Measurements from ENCODE around the gene FMNL2. TPM values are rescaled to one million over a fixed set of nuclear protein-coding genes. Genes with fewer than 3 reads are reported as not detected.

Gene FMNL2
- total and polyA plus RNA-seq, 2 of the 4 experiments (the other 2 are of a cell fraction) = 10.9 to 11.4 TPM

GRCh38 chr2:152396051-152396511 lies 61.1 kb downstream of the FMNL2 start:
- no peak overlapping the region for H2BK5ac ChIP-seq (ENCODE audit: low read depth, low read length, poor library complexity, severe bottlenecking)
- peak overlapping the region; percentile 10; the same call in 1 of the 2 replicates for H3K14ac ChIP-seq (replicated peaks; ENCODE audit: low read depth, low read length)
- H3K23ac ChIP-seq (ENCODE audit: low read depth, low read length) = no peak overlapping the region
- H3K18ac ChIP-seq (ENCODE audit: low read depth, low read length) = peak overlapping the region; percentile 16; the same call in 1 of the 2 replicates
- no TSS peak for BruUV-seq (replicated peaks)
- H3K4ac ChIP-seq (ENCODE audit: low read depth, low read length) = no peak overlapping the region
- POLR2A ChIA-PET (ENCODE audit: unreplicated experiment) = no interaction called here
- peak overlapping the region; percentile 64; the same call in 1 of the 2 replicates for H2BK20ac ChIP-seq (ENCODE audit: low read depth, low read length)
- no peak; the same call in 1 of the 2 replicates for ATAC-seq (ENCODE audit: low read depth)
- DNase-seq = peak; percentile 12
- WGBS, 2 experiments (ENCODE audit: extremely low coverage in 2 of 2, insufficient read length in 1 of 2) = no CpG with 5 or more reads among the region's 4 CpGs
- no peak overlapping the region for H2BK120ac ChIP-seq (ENCODE audit: low read depth, low read length)
- TF ChIP-seq FOS (IDR thresholded peaks at IDR 0.05; ENCODE audit: low read depth, low read length) (no peak), CEBPB (IDR thresholded peaks at IDR 0.05; ENCODE audit: low read depth, low read length) (no peak)
- H4K20me1 ChIP-seq (ENCODE audit: insufficient read depth, low read length) = no peaks in the 10 kb centered on the region
- 0 out of 2 replicates have a peak overlapping the region, but pooled peaks have one; percentile 31 for H4K5ac ChIP-seq (ENCODE audit: low read depth, low read length)
- no peak overlapping the region for H3K56ac ChIP-seq (ENCODE audit: extremely low read depth, insufficient read depth, low read length)
- no peak overlapping the region for H4K8ac ChIP-seq (ENCODE audit: low read depth in 2 of 2, low read length in 2 of 2)
- no peak overlapping the region for H2AFZ ChIP-seq (replicated peaks; ENCODE audit: low read length, poor library complexity)
- H3K79me1 ChIP-seq (ENCODE audit: low read depth in 1 of 2, low read length in 2 of 2) = peaks cover 21% of the 10 kb centered on the region in 2 experiments; a peak in 3 of 4 replicates
- peak overlapping the region; percentile 56 for H3K4me2 ChIP-seq (ENCODE audit: low read depth, low read length)
- CTCF ChIA-PET = no interaction called here
- H3K4me3 ChIP-seq (ENCODE audit: insufficient read depth, low read depth, low read length) = no peak overlapping the region
- H3K9me1 ChIP-seq (ENCODE audit: insufficient read depth, low read length) = no peaks in the 10 kb centered on the region
- peaks cover 3% of the 10 kb centered on the region; the same call in 1 of the 2 replicates for H3K4me1 ChIP-seq (ENCODE audit: control insufficient read depth, insufficient read depth, low read length)
- intact Hi-C loops (cut with micrococcal nuclease) (no loop called here), in situ Hi-C loops (cut with MboI; ENCODE audit: low sequenced_read_pairs) (no loop called here), dilution Hi-C loops (cut with HindIII; ENCODE audit: low sequenced_read_pairs, unreplicated experiment) (no loop called here)
- no peak overlapping the region for H2AK5ac ChIP-seq (ENCODE audit: low read depth, low read length)
- no peak overlapping the region for H3K27ac ChIP-seq (ENCODE audit: insufficient read depth, low read length)
- no peaks in the 10 kb centered on the region for H3K27me3 ChIP-seq (ENCODE audit: control insufficient read depth, insufficient read depth, low read length)
- H2AK9ac ChIP-seq (replicated peaks; ENCODE audit: low read depth, low read length, poor library complexity) = no peak overlapping the region
- no peak overlapping the region for H3K9ac ChIP-seq (ENCODE audit: low read depth, low read length)
- H2BK15ac ChIP-seq (ENCODE audit: low read depth, low read length) = no peak overlapping the region
- no peaks in the 10 kb centered on the region for H3K9me3 ChIP-seq (ENCODE audit: control insufficient read depth, insufficient read depth, low read length)
- no peaks in the 10 kb centered on the region for H3K36me3 ChIP-seq (ENCODE audit: control insufficient read depth, insufficient read depth, low read length)
- no peak overlapping the region for H4K91ac ChIP-seq (ENCODE audit: insufficient read depth, low read depth, low read length)

Measured in IMR-90 (cell line).